T-helper 9 cell (primary cell): ENCODE data around the gene KCNG2.

Experiments
- DNase-seq: peaks from one replicate; pipeline ENCODE4 v3.0.0-alpha.2; 2020

The KCNG2 gene

DNA sequence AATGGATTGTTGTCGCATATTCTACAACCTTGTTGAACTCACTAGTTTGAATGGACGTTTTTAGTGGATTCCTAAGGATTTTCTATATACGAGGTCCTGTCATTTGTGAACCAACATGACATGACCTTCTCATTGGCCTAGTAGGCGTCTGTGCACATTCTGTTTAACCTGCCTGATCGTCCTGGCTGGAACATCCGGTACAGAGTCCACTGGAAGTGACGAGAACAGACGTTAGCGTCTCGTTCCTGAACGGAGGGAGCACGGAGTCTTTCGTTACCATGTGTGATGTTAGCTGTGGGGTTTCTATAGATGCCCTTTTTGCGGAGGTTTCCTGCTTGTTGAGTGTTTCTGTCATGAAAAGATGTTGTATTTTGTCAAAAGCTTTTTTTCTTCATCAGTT lies 91.8 kb downstream of the KCNG2 start:
- DNase-seq, result no peak

GRCh38 chr18:79890674-79891073 lies 92.9 kb downstream of the KCNG2 start:
- DNase-seq, result no peak

- no peak for DNase-seq
These were observed 99.0 kb downstream of the KCNG2 start for GRCh38 chr18:79896738-79897137.

- no peak for DNase-seq
These were observed 100.3 kb downstream of the KCNG2 start for GRCh38 chr18:79897940-79898625.

GRCh38 chr18:79898952-79899608 lies 101.3 kb downstream of the KCNG2 start:
- DNase-seq, result no peak

DNA sequence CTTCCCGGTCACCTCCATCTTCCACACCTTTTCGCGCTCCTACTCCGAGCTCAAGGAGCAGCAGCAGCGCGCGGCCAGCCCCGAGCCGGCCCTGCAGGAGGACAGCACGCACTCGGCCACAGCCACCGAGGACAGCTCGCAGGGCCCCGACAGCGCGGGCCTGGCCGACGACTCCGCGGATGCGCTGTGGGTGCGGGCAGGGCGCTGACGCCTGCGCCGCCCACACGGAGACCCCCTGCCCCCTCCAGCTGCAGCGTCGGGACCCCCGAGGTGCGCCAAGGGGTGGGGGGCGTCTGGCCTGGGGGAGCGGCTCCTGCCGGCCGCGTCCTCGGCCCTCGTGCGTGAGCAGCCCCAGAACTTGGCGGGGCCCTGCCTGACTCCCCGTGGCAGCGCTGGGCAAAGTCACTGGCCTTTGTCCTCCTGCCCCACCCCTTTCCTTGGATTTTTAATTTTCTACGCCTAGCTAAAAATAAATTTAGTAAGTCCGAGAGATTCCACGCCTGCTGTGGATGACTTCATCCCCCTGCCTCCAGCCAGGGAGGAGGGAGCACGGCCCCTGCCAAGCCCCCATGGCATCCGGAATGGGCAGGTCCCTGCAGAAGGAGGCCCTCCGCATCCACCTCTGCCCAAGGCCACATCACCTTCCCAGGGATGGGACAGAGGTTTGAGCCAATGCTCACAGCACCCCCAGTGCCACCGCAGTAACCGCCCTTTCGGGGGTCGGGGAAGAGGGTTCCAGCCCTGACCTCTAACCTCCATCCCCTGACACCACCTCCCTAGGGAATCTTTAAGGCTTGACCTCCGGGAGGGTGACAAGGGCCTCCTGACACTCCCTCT lies 102.1 kb downstream of the KCNG2 start:
- no peak for DNase-seq

- DNase-seq, result no peak
These were observed 103.2 kb downstream of the KCNG2 start for GRCh38 chr18:79900610-79901570.

DNA sequence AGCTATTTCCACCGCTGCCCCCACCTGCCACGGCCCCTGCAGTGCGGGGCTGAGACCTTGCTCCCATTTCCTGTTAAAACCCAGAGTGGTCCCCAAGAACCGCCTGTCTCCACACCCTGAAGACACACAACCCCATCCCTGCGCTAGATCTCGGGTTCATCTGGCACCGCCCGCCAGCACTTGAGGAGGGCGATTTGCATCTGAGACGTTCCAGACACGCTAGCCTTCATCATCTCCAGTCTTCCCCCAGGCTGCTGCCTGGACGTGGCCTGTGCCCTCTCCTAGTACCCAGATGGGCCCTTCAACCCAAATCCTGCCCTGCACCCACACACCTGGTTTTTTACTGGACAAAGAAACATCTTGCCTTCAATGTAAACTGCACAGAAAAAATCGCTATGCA lies 103.9 kb downstream of the KCNG2 start:
- DNase-seq, result no peak

DNA sequence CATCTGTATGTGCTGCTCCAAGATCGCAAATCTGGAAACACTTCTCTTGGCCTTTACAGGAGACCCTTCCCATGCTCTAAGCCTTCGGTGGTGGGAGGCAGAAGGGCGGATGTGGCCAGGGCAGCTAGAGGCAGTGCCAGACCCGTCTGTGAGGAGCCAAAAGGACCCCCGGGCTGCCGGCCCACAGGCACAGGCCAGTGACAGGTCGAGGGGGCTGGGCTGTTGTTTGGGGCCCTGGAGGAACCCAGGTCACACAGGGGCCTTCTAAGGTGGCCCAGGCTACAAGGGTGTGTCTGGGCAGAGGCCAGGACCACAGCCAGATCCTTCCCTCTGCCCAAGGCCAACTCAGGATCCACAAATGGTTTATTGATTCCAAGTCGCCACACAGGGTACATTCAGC lies 104.3 kb downstream of the KCNG2 start:
- DNase-seq, result no peak

DNA sequence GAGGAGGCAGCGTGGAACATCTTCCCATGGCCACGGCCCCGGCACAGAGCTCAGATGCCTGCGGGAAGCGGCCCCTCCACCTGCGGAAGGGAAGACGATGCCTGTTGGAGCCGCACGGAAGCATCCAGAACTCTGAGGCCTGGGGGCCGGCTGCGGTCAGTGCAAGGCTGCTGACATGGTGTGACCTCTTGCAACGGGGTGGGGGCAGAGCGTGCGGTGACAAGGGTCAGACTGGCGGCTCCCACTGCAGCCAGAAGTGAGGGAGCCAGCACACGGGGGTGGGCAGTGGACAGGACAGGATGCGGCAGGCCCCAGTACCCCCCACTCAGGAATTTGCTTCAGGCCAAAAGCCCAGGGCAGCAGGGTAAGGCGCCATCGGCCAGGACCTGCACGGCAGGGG lies 104.9 kb downstream of the KCNG2 start:
- DNase-seq, result no peak

GRCh38 chr18:79903071-79903635 lies 105.4 kb downstream of the KCNG2 start:
- DNase-seq, result no peak

DNA sequence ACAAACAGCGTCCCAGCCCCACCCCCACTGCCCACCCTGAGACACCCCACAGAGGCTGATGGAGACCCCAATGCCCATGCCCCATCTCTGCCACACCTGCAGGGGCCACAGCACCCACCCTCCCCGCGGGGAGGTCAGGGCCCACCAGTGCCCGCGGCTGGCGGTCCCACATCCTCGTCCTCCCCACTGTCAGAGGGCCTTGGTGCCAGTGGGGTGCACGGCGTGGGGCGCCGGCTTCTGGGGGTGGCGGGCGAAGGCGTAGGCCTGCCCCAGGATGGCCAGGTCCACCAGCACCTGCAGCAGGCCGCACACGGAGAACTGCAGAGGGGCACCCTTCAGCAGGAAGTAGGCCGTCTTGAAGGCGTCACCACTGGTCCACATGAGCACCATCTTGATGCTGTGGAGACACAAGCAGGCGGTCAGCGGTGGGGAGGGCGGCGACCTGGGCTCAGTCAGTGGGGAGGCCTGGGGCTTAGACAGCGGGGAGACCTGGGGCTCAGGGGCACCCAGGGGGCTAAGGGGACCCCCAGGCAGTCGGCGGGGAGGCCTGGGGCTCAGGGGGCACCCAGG lies 106.1 kb downstream of the KCNG2 start:
- DNase-seq, result no peak

- no peak for DNase-seq
These were observed 106.8 kb downstream of the KCNG2 start for GRCh38 chr18:79904357-79905147.

- no peak for DNase-seq
These were observed 107.7 kb downstream of the KCNG2 start for GRCh38 chr18:79905389-79905911.

GRCh38 chr18:79905993-79906392 lies 108.3 kb downstream of the KCNG2 start:
- no peak for DNase-seq

DNA sequence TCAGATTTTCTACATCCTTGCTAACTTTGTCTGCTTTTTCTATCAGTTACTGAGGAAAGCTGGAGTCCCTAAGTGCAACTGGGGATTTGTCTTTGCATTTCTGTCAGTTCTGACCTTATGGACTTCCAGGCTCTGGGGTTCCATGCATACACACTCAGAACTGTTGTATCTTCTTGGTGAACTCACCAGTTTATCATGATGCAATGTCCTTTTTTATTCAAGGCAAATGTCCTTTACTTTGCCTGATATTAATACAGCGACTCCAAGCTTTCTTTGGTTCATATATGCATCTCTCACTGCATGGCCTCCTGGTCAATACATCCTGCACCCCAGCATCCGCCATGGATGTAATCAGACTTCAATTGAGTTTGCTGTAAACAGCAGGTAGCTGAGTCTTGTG lies 109.0 kb downstream of the KCNG2 start:
- DNase-seq, result no peak

DNA sequence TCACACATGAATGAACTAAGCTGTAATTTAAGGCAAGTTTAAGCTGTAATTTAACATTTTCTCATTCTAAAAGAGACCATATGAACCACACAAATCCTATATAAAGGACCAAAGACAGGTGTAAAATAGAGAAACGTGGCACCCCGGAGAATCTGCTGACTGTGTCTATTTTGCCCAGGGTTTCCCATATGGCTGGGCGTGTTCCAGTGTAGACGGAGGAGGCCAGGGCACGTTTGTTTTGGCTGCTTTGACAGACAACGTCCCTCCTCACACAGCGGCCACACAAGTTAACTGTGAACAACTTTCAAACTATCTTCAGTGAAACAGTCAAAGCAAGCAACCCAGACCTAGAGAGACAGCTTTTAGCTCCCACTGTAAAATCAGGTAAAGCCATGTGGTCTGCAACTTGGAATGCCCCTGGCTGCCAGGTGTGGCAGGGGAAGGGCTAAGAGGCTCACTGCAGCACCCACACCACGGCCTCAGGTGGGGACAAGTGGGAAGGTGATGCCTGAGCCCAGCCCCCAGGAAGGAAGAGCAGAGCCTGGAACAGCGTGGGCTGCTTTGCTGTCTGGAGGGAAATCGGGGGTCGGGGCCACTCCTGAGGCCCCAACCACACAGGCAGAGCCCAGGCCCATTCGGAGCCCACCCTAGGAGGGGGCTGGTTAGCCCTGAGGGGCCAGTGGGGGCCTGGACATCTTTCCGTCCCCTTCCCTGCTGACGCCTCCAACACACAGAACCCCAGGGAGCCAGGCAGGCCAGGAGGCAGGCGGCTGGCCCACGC lies 113.0 kb downstream of the KCNG2 start:
- DNase-seq, result no peak

DNA sequence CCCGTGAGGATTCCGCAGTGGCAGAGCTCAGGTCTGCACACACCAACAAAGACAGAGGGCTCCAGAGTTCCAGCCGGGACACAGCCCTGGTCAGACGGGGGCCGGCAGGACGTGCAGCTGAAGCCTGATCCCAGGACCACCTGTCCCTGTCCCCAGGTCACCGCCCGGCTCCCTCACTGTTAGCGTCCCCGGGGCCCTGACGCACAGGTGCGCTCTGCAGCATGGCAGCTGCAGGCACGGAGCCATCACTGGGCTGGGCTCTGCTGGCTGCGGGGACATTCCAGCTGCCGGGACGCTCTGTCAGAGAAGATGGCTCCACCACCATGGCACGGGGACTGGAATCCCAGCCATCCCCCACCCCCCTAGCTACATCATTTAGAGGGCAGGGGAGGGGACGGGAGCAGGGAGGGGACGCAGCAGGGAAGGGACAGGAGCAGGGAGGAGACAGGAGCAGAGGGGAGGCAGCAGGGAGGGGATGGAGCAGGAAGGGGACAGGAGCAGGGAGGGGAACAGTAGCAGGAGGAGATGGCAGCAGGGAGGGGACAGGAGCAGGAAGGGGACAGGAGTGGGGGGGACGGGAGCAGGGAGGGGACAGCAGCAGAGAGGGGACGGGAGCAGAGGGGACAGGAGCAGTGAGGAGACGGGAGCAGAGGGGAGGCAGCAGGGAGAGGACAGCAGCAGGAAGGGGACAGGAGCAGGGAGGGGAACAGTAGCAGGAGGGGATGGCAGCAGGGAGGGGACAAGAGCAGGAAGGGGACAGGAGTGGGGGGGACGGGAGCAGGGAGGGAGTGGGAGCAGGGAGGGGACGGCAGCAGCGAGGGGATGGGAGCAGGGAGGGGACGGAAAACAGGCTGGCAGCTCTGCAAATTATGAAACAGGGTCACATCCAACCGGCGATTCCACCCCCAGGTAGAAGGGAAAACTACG lies 113.9 kb downstream of the KCNG2 start:
- no peak for DNase-seq
